Measurements from ENCODE around the gene MLST8. TPM values are rescaled to one million over a fixed set of nuclear protein-coding genes. Genes with fewer than 3 reads are reported as not detected.

Gene MLST8
- polyA plus RNA-seq, 3 donors, result 29.9 to 54.3 (median 30.5) TPM

DNA sequence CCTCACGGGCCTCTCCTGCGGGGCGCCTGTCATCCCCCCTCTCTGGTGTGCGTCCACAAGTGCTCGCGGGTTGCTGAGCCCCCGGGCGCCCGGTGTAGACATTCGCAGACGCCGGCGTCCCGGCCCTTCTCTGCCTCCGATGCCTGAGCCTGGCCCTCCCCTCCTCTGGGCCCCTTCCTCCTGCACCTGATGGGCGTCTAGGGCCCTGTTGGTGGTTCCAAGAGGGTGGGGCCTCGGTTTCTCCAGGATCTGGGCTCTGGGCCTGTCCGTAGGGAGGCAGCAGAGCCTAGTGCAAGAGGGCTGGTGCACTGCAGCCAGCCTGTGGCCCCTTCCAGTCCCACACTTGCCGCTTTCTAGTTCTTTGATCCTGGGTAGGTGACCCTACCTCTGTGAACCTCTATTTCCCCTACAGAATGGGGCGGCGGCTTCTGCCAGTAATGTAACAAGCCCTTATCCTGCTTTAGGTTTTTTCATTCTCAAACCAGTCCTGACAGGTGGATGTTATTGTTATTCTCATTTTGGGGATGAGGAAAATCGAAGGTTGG, 18.8 kb downstream of the MLST8 start:
- Histone ChIP-seq H3K9ac (ENCODE audit: insufficient read depth, low read length, poor library complexity, severe bottlenecking) (peak overlapping the region; percentile 96), H3K36me3 (replicated peaks in 1 of 2; ENCODE audit: control insufficient read depth in 1 of 2, insufficient read depth in 2 of 2, low read length in 2 of 2) (peaks cover 9 to 23% of the 10 kb centered on the region in 2 donors), H3K79me2 (ENCODE audit: insufficient read depth, low read length) (peaks cover 42% of the 10 kb centered on the region), H3K27ac (ENCODE audit: low read depth in 1 of 2, low read length in 2 of 2) (peak overlapping the region; percentile 60 to 87), H4K20me1 (ENCODE audit: insufficient read depth, low read length) (peaks cover 11% of the 10 kb centered on the region), H3K4me2 (replicated peaks; ENCODE audit: extremely low read depth, low read length, poor library complexity, severe bottlenecking) (peak overlapping the region; percentile 99), H3K4me3 (replicated peaks in 1 of 3; ENCODE audit: low read depth in 2 of 3, low read length in 3 of 3) (peak overlapping the region; percentile 64 to 95 (median 83)), H2AFZ (ENCODE audit: insufficient read depth, low read depth, low read length, poor library complexity, severe bottlenecking) (peak overlapping the region; percentile 97), H3K9me3 (replicated peaks in 1 of 2; ENCODE audit: control insufficient read depth in 1 of 2, insufficient read depth in 1 of 2, low read length in 2 of 2) (no peaks in the 10 kb centered on the region), H3K27me3 (ENCODE audit: control insufficient read depth in 2 of 2, insufficient read depth in 2 of 2, low read length in 2 of 2) (no peaks in the 10 kb centered on the region), H3K4me1 (ENCODE audit: control insufficient read depth in 1 of 2, insufficient read depth in 2 of 2, low read length in 2 of 2) (peaks cover 13 to 17% of the 10 kb centered on the region in 2 donors)
- DNase-seq, result no peak
- Mint-ChIP-seq H3K9me3 (no peaks in the 10 kb centered on the region), H3K36me3 (peaks cover 7 to 20% of the 10 kb centered on the region in 2 donors), H3K27ac (peak overlapping the region; percentile 46 to 86 (median 74)), H3K4me1 (peaks cover 22% of the 10 kb centered on the region), H3K4me3 (peak overlapping the region; percentile 75 to 86), H3K27me3 (ENCODE audit: low read depth in 3 of 3) (peaks cover 0 to 3% (median 1%) of the 10 kb centered on the region in 3 donors)
- intact Hi-C loops (cut with micrococcal nuclease), result loop anchor here in 1 of 2 donors (1.0 to 5.0 kb wide), 3 partner anchors 9 to 177 kb away; partner anchors contain the start of genes NTHL1, RNPS1 and TSC2
- TF ChIP-seq, protein P1, sequence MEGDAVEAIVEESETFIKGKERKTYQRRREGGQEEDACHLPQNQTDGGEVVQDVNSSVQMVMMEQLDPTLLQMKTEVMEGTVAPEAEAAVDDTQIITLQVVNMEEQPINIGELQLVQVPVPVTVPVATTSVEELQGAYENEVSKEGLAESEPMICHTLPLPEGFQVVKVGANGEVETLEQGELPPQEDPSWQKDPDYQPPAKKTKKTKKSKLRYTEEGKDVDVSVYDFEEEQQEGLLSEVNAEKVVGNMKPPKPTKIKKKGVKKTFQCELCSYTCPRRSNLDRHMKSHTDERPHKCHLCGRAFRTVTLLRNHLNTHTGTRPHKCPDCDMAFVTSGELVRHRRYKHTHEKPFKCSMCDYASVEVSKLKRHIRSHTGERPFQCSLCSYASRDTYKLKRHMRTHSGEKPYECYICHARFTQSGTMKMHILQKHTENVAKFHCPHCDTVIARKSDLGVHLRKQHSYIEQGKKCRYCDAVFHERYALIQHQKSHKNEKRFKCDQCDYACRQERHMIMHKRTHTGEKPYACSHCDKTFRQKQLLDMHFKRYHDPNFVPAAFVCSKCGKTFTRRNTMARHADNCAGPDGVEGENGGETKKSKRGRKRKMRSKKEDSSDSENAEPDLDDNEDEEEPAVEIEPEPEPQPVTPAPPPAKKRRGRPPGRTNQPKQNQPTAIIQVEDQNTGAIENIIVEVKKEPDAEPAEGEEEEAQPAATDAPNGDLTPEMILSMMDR (IDR thresholded peaks at IDR 0.05), result no peak
- WGBS (ENCODE audit: insufficient coverage), result 0% methylated on average over 18 of the region's 22 CpGs

DNA sequence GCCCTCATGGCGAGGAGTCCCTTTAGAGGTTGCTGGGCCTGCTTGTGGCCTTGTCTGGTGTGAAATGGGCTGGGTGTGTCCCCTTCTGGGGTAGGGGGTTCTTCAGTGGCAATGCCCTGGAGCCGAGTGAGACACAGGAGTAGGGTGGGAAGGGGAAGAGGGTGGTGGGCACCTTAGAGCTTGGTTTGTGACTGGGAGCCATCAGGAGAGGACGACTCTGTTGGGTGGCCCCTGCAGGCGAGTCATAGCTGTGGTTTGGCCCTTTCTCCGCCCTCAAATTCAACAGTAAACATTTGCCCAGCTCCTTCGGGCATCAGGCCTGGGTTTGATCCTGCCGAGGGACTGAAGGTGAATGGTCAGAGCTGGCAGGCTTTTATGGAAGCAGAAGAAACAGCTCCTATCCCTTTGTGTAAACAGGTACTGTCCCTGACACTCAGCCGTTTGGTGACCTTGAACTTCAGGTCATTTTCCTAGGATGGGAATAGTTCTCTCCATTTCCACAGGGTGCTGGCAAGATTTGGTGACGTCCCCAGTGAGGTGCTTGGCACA, 21.1 kb downstream of the MLST8 start:
- 69% methylated on average over 4 of the region's 9 CpGs for WGBS (ENCODE audit: insufficient coverage)
- peaks cover 22% of the 10 kb centered on the region for H3K4me1 Mint-ChIP-seq
- TF ChIP-seq, protein P1 (IDR thresholded peaks at IDR 0.05), result no peak
- intact Hi-C loops (cut with micrococcal nuclease), result no loop called here
- peaks cover 0 to 2% (median 0%) of the 10 kb centered on the region in 3 donors for H3K27me3 Mint-ChIP-seq (ENCODE audit: low read depth in 3 of 3)
- Histone ChIP-seq H3K4me2 (replicated peaks; ENCODE audit: extremely low read depth, low read length, poor library complexity, severe bottlenecking) (no peak overlapping the region), H3K36me3 (replicated peaks in 1 of 2; ENCODE audit: control insufficient read depth in 1 of 2, insufficient read depth in 2 of 2, low read length in 2 of 2) (peaks cover 31 to 44% of the 10 kb centered on the region in 2 donors), H3K9me3 (replicated peaks in 1 of 2; ENCODE audit: control insufficient read depth in 1 of 2, insufficient read depth in 1 of 2, low read length in 2 of 2) (no peaks in the 10 kb centered on the region), H3K9ac (ENCODE audit: insufficient read depth, low read length, poor library complexity, severe bottlenecking) (no peak overlapping the region), H3K4me1 (ENCODE audit: control insufficient read depth in 1 of 2, insufficient read depth in 2 of 2, low read length in 2 of 2) (peaks cover 13 to 17% of the 10 kb centered on the region in 2 donors), H4K20me1 (ENCODE audit: insufficient read depth, low read length) (peaks cover 15% of the 10 kb centered on the region), H3K79me2 (ENCODE audit: insufficient read depth, low read length) (peaks cover 42% of the 10 kb centered on the region), H2AFZ (ENCODE audit: insufficient read depth, low read depth, low read length, poor library complexity, severe bottlenecking) (no peak overlapping the region), H3K4me3 (replicated peaks in 1 of 3; ENCODE audit: low read depth in 2 of 3, low read length in 3 of 3) (no peak overlapping the region), H3K27ac (ENCODE audit: low read depth in 1 of 2, low read length in 2 of 2) (peak overlapping the region in 1 of 2 donors; percentile 15), H3K27me3 (ENCODE audit: control insufficient read depth in 2 of 2, insufficient read depth in 2 of 2, low read length in 2 of 2) (no peaks in the 10 kb centered on the region)
- no peak overlapping the region for H3K4me3 Mint-ChIP-seq
- H3K27ac Mint-ChIP-seq, result peak overlapping the region in 1 of 7 donors; percentile 33
- peaks cover 24 to 43% of the 10 kb centered on the region in 2 donors for H3K36me3 Mint-ChIP-seq
- H3K9me3 Mint-ChIP-seq, result no peaks in the 10 kb centered on the region
- no peak for DNase-seq

Measured in CD14-positive monocyte (primary cell).